Raji (cell line): ENCODE measurements around the gene TCFL5.

ENCODE experiments used
- POLR2A ChIP-seq: IDR thresholded peaks from 2 replicates; pipeline ENCODE4 v1.6.1; 2011; ENCODE audit warnings: low read depth, low read length, control low read depth; ENCODE audit not compliant: insufficient read depth

The TCFL5 gene

GRCh38 chr20:62807444-62808210 is 54.0 kb downstream of the TCFL5 start:
- TF ChIP-seq POLR2A, result no peak

GRCh38 chr20:62806383-62807050 is 55.1 kb downstream of the TCFL5 start:
- TF ChIP-seq POLR2A, result no peak

GRCh38 chr20:62805711-62806382 is 55.8 kb downstream of the TCFL5 start:
- no peak for TF ChIP-seq POLR2A

GRCh38 chr20:62805155-62805710 is 56.4 kb downstream of the TCFL5 start:
- no peak for TF ChIP-seq POLR2A

GRCh38 chr20:62804627-62805154 is 56.9 kb downstream of the TCFL5 start, which contains the start of gene OGFR:
TSS of gene OGFR (plus strand) at chr20:62804835. CDS start at chr20:62804860, 25 bp downstream.
- TF ChIP-seq POLR2A, result peak; percentile 88

GRCh38 chr20:62804021-62804626 is 57.5 kb downstream of the TCFL5 start:
- TF ChIP-seq POLR2A, result no peak

- no peak for TF ChIP-seq POLR2A
These were observed 59.5 kb downstream of the TCFL5 start for GRCh38 chr20:62802026-62802712.

GRCh38 chr20:62801284-62802010 is 60.2 kb downstream of the TCFL5 start:
- no peak for TF ChIP-seq POLR2A

GRCh38 chr20:62800314-62801259 is 61.0 kb downstream of the TCFL5 start:
- no peak; the same call in 1 of the 2 replicates for TF ChIP-seq POLR2A

- TF ChIP-seq POLR2A, result no peak
These were observed 61.7 kb downstream of the TCFL5 start for GRCh38 chr20:62799873-62800272.

- TF ChIP-seq POLR2A, result no peak
These were observed 62.2 kb downstream of the TCFL5 start for GRCh38 chr20:62799459-62799858.

GRCh38 chr20:62799036-62799435 is 62.6 kb downstream of the TCFL5 start:
- TF ChIP-seq POLR2A, result no peak

- TF ChIP-seq POLR2A, result no peak
These were observed 63.7 kb downstream of the TCFL5 start for GRCh38 chr20:62797671-62798532.
